Upper lobe of right lung (tissue), 1 donor: ENCODE results near the gene CYB5R4. TPM values are rescaled to one million over a fixed set of nuclear protein-coding genes. Genes with fewer than 3 reads are reported as not detected.
A peak's percentile ranks its signal among the peaks of the same experiment; 100 is the strongest.

Experiments used
- ATAC-seq: fragments of 200-7000 bp; cut with Tn5 transposase; one replicate; pipeline ENCODE4 v1.9.1; 2020; ENCODE audit warnings: mild to moderate bottlenecking, moderate library complexity
- DNase-seq: peaks from one replicate; pipeline ENCODE4 v3.0.0-alpha.2; 2020
- H3K27ac ChIP-seq: fragments of 200-600 bp; one replicate; pipeline ENCODE4 v1.8.0; 2022
- H3K27me3 ChIP-seq: fragments of 200-600 bp; one replicate; pipeline ENCODE4 v1.8.0; 2022; ENCODE audit warnings: mild to moderate bottlenecking
- H3K36me3 ChIP-seq: fragments of 200-600 bp; one replicate; pipeline ENCODE4 v1.8.0; 2022
- H3K4me1 ChIP-seq: fragments of 200-600 bp; one replicate; pipeline ENCODE4 v1.8.0; 2022
- H3K4me3 ChIP-seq: fragments of 200-600 bp; one replicate; pipeline ENCODE4 v1.8.0; 2022; ENCODE audit warnings: mild to moderate bottlenecking
- H3K9me3 ChIP-seq: fragments of 200-600 bp; one replicate; pipeline ENCODE4 v1.8.0; 2022
- CTCF ChIP-seq: fragments of 200-600 bp; IDR thresholded peaks from one replicate; pipeline ENCODE4 v1.8.0; 2022; ENCODE audit warnings: antibody characterized with exemption
- intact Hi-C: fragments of 100-400 bp; cut with DNase I; formaldehyde crosslinking; loops from one replicate; pipeline ENCODE4 v1.11.0; 2022
- total RNA-seq: library from RNA; stranded (reverse); fragmentation: NEBNext Ultra II Directional; extraction: Animal tissue kit (Norgen Biotek cat#: 25700); gene quantifications from one replicate; pipeline ENCODE4 v1.2.1, GENCODE V29; 2021
- donor health status: DM: no; HTN: yes; CAD: no; lungs with severe emphysema.

CYB5R4 gene
- total RNA-seq, 1 donor from 2014 or later: 24.4 TPM

- no peaks in the 10 kb centered on the region for H3K27me3 ChIP-seq
- no peaks in the 10 kb centered on the region for H3K9me3 ChIP-seq
- no peak for DNase-seq
- H3K36me3 ChIP-seq: no peaks in the 10 kb centered on the region
- no peak for ATAC-seq
- no peak overlapping the region for H3K27ac ChIP-seq
- intact Hi-C loops: no loop called here
- no peak for TF ChIP-seq CTCF
- H3K4me3 ChIP-seq: no peak overlapping the region
- no peaks in the 10 kb centered on the region for H3K4me1 ChIP-seq
Measured at GRCh38 chr6:83875843-83876242, 16.4 kb downstream of the CYB5R4 start.

- intact Hi-C loops: no loop called here
- no peak overlapping the region for H3K27ac ChIP-seq
- no peak for ATAC-seq
- H3K9me3 ChIP-seq: no peaks in the 10 kb centered on the region
- TF ChIP-seq CTCF: no peak
- DNase-seq: no peak
- no peaks in the 10 kb centered on the region for H3K27me3 ChIP-seq
- H3K36me3 ChIP-seq: no peaks in the 10 kb centered on the region
- H3K4me1 ChIP-seq: no peaks in the 10 kb centered on the region
- no peak overlapping the region for H3K4me3 ChIP-seq
Measured at GRCh38 chr6:83878902-83879644, 19.6 kb downstream of the CYB5R4 start.

GRCh38 chr6:83879746-83880145 lies 20.3 kb downstream of the CYB5R4 start:
- Histone ChIP-seq H3K27ac (no peak overlapping the region), H3K9me3 (no peaks in the 10 kb centered on the region), H3K27me3 (no peaks in the 10 kb centered on the region), H3K36me3 (no peaks in the 10 kb centered on the region), H3K4me3 (no peak overlapping the region), H3K4me1 (no peaks in the 10 kb centered on the region)
- no peak for DNase-seq
- TF ChIP-seq CTCF: no peak
- intact Hi-C loops: loop anchor here (10.0 kb wide), 1 partner anchor 345 kb away; the partner anchor contains the start of gene CEP162
- ATAC-seq: no peak

GRCh38 chr6:83883240-83883639 lies 23.8 kb downstream of the CYB5R4 start:
- intact Hi-C loops: loop anchor here (10.0 kb wide), 1 partner anchor 342 kb away; the partner anchor contains the start of gene CEP162
- Histone ChIP-seq H3K4me3 (no peak overlapping the region), H3K36me3 (no peaks in the 10 kb centered on the region), H3K4me1 (no peaks in the 10 kb centered on the region), H3K27me3 (no peaks in the 10 kb centered on the region), H3K9me3 (no peaks in the 10 kb centered on the region), H3K27ac (no peak overlapping the region)
- no peak for DNase-seq
- ATAC-seq: no peak
- no peak for TF ChIP-seq CTCF

GRCh38 chr6:83884523-83884922 lies 25.0 kb downstream of the CYB5R4 start:
- ATAC-seq (peak; percentile 80), DNase-seq (no peak)
- H3K9me3 ChIP-seq: no peaks in the 10 kb centered on the region
- no peak overlapping the region for H3K4me3 ChIP-seq
- no peaks in the 10 kb centered on the region for H3K27me3 ChIP-seq
- no peaks in the 10 kb centered on the region for H3K36me3 ChIP-seq
- peak; percentile 70 for TF ChIP-seq CTCF
- no peak overlapping the region for H3K27ac ChIP-seq
- H3K4me1 ChIP-seq: no peaks in the 10 kb centered on the region
- intact Hi-C loops: loop anchor here (10.0 kb wide), 1 partner anchor 340 kb away; the partner anchor contains the start of gene CEP162
